Endodermal cell (in vitro differentiated cells): ENCODE data around the gene GARIN5B. TPM values are rescaled to one million over a fixed set of nuclear protein-coding genes. Genes with fewer than 3 reads are reported as not detected.
"Not testable (repeated sequence)": the region's sequence is repeated elsewhere in the genome, so short reads cannot be mapped to it uniquely, and the experiment has no call there.

Source experiments
- DNase-seq: peaks from one replicate; pipeline ENCODE4 v3.0.0-alpha.2; 2017
- H3K27ac ChIP-seq: 2 replicates; pipeline ENCODE4 v1.5.1; 2013; ENCODE audit warnings: mild to moderate bottlenecking, low read depth, low read length, moderate library complexity
- H3K27me3 ChIP-seq: 2 replicates; pipeline ENCODE4 v1.6.1; 2013; ENCODE audit warnings: mild to moderate bottlenecking, low read length, moderate library complexity; ENCODE audit not compliant: insufficient read depth, control insufficient read depth, poor library complexity, severe bottlenecking
- H3K36me3 ChIP-seq: 2 replicates; pipeline ENCODE4 v1.7.0; 2013; ENCODE audit warnings: mild to moderate bottlenecking, low read length, moderate library complexity; ENCODE audit not compliant: control insufficient read depth, insufficient read depth
- H3K4me1 ChIP-seq: one replicate; pipeline ENCODE4 v1.7.0; 2013; ENCODE audit warnings: low read length; ENCODE audit not compliant: control insufficient read depth, insufficient read depth
- H3K4me3 ChIP-seq: 2 replicates; pipeline ENCODE4 v1.5.1; 2013; ENCODE audit warnings: mild to moderate bottlenecking, low read length, moderate library complexity
- H3K9ac ChIP-seq: 2 replicates; pipeline ENCODE4 v1.6.1; 2013; ENCODE audit warnings: mild to moderate bottlenecking, low read length, moderate library complexity; ENCODE audit not compliant: poor library complexity, severe bottlenecking; ENCODE audit errors: extremely low read depth
- H3K9me3 ChIP-seq: 2 replicates; pipeline ENCODE4 v1.6.1; 2013; ENCODE audit warnings: mild to moderate bottlenecking, low read length, moderate library complexity; ENCODE audit not compliant: control insufficient read depth
- H3K27ac Mint-ChIP-seq: 2 replicates; pipeline ENCODE4 v1.8.0; 2020; ENCODE audit warnings: mixed read lengths
- H3K27me3 Mint-ChIP-seq: 2 replicates; pipeline ENCODE4 v1.8.0; 2021; ENCODE audit warnings: mild to moderate bottlenecking, mixed read lengths; ENCODE audit not compliant: insufficient read depth
- H3K36me3 Mint-ChIP-seq: 2 replicates; pipeline ENCODE4 v1.8.0; 2020; ENCODE audit warnings: low read depth, mixed read lengths
- H3K4me1 Mint-ChIP-seq: 2 replicates; pipeline ENCODE4 v1.8.0; 2020; ENCODE audit warnings: mixed read lengths
- H3K4me3 Mint-ChIP-seq: 2 replicates; pipeline ENCODE4 v1.8.0; 2020; ENCODE audit warnings: mild to moderate bottlenecking, moderate library complexity, mixed read lengths
- H3K9me3 Mint-ChIP-seq: 2 replicates; pipeline ENCODE4 v1.8.0; 2020; ENCODE audit warnings: mild to moderate bottlenecking, mixed read lengths
- WGBS, 2 experiments: methylation state at CpG; one replicate each; pipeline versions ENCODE4 v1.1.5 to v1.1.7; 2013; ENCODE audit warnings: missing lambda C conversion rate in 2 of 2, mixed read lengths in 1 of 2; ENCODE audit not compliant: insufficient coverage in 1 of 2, insufficient read length in 1 of 2; 5-methylcytosine and 5-hydroxymethylcytosine counted together
- long read RNA-seq, 4 experiments: library from polyadenylated mRNA in 2 of 4; library from RNA in 1 of 4; library from capped mRNA in 1 of 4; stranded (forward) in 3 of 4; unstranded in 1 of 4; transcript quantifications; one replicate each; pipeline ENCODE4 v2.0.0, GENCODE V29; 2020 to 2021; ENCODE audit warnings: inconsistent platforms in 1 of 4
- polyA plus RNA-seq, 2 experiments: library from polyadenylated mRNA; stranded (reverse); fragments of 50-300 nt; gene quantifications; one replicate each; pipeline ENCODE4 v1.2.3, GENCODE V29; 2013
- total RNA-seq, 2 donors: library from RNA; stranded (reverse); fragmentation: NEBNext Ultra II Directional in 1 of 2; extraction: Animal tissue kit (Norgen Biotek cat#: 25700) in 1 of 2; gene quantifications; 2 replicates in 1 of 2; 3 replicates in 1 of 2; pipeline ENCODE4 v1.2.1, GENCODE V29; 2021
- TF ChIP-seq, protein P1 (sequence below): fragments of 200-600 bp; sonication (generic); conservative IDR thresholded peaks from 2 replicates; pipeline ENCODE4 v1.5.0; 2021; ENCODE audit warnings: antibody characterized with exemption, mild to moderate bottlenecking

The GARIN5B gene
- under 1 TPM; 0.09 to 0.11 TPM for total RNA-seq
- 0.18 TPM for polyA plus RNA-seq (2013, experiment 1 of 2)
- polyA plus RNA-seq (2013, experiment 2 of 2): 0.33 TPM
- long read RNA-seq, experiment 1: 0 reads
- long read RNA-seq, experiment 2: 0 reads
- long read RNA-seq, experiment 3: 0 reads
- long read RNA-seq, experiment 4: 0 reads

DNA sequence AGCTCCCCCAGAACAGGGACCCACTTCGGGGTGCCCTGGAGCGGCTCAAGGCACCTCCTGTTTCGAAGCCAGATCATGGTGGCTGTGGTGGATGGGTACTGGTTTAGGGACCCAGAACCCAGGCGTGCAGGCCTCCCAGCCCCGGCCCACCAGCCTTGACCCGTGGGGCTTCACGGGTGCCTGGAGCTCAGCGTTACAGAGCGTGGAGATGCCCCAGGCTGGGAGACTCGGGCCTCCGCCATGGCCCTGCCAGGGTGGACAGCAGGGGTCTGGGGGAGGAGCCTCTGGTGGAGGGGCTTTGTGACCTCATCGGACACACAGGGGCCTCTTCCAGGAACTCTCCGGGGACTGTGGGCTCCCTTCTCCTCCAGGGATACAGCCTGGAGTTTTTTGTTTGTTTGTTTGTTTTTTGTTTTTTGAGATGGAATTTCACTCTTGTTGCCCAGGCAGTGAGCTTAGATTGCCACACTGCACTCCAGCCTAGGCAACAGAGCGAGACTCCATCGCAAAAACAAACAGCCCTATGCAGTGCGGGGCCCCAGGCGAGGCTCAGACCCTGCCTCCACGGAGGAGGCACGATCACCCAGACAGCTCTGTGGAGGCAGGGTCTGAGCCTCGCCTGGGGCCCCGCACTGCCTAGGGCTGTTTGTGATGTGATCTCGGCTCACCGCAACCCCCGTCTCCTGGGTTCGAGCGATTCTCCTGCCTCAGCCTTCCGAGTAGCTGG is at the start of gene GARIN5B:
TSS of gene GARIN5B (minus strand) at position 271 of the 727 bp plus-strand sequence. CDS start at position 77, 194 bp downstream.
- DNase-seq: no peak
- no peaks in the 10 kb centered on the region for H3K36me3 ChIP-seq
- H3K9ac ChIP-seq: no peak within 1 kb of the TSS
- H3K27ac ChIP-seq: no peak within 1 kb of the TSS
- peaks cover 39% of the 10 kb centered on the region for H3K27me3 Mint-ChIP-seq
- no peaks in the 10 kb centered on the region for H3K9me3 Mint-ChIP-seq
- no peaks in the 10 kb centered on the region for H3K36me3 Mint-ChIP-seq
- no peak within 1 kb of the TSS for H3K4me3 Mint-ChIP-seq
- 73 to 88% methylated on average over 14 to 27 of the region's 27 CpGs for WGBS, 2 experiments
- H3K27me3 ChIP-seq: peaks cover 5% of the 10 kb centered on the region
- no peak within 1 kb of the TSS for H3K27ac Mint-ChIP-seq
- H3K4me1 ChIP-seq: no peaks in the 10 kb centered on the region
- no peaks in the 10 kb centered on the region for H3K9me3 ChIP-seq
- no peaks in the 10 kb centered on the region for H3K4me1 Mint-ChIP-seq
- TF ChIP-seq, protein P1, sequence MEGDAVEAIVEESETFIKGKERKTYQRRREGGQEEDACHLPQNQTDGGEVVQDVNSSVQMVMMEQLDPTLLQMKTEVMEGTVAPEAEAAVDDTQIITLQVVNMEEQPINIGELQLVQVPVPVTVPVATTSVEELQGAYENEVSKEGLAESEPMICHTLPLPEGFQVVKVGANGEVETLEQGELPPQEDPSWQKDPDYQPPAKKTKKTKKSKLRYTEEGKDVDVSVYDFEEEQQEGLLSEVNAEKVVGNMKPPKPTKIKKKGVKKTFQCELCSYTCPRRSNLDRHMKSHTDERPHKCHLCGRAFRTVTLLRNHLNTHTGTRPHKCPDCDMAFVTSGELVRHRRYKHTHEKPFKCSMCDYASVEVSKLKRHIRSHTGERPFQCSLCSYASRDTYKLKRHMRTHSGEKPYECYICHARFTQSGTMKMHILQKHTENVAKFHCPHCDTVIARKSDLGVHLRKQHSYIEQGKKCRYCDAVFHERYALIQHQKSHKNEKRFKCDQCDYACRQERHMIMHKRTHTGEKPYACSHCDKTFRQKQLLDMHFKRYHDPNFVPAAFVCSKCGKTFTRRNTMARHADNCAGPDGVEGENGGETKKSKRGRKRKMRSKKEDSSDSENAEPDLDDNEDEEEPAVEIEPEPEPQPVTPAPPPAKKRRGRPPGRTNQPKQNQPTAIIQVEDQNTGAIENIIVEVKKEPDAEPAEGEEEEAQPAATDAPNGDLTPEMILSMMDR: no peak
- H3K4me3 ChIP-seq: no peak within 1 kb of the TSS

DNA sequence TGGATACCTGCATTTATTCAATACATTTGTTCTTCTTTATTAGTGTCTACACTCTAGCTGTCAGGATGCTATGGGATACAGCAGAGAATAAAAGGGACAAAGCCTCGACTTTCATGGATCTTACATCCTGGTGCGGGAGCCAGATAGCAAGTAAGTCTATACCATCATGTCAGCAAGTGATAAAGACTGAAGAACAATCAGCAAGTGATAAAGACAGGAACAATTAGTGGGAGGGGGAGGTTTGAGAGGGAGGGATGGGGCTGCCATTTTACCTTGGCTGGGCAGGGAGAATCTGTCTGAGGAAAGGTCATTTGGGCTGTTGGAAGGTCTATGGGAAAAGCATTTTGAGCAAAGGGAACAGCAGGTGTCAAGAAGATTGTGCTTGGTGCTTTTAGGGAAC is 47.1 kb upstream of the GARIN5B start:
- H3K4me3 ChIP-seq: peak overlapping the region; percentile 34
- 75 to 93% methylated on average over 2 of the region's 2 CpGs for WGBS, 2 experiments
- peaks cover 2% of the 10 kb centered on the region for H3K4me1 ChIP-seq
- Mint-ChIP-seq H3K9me3 (peaks cover 31% of the 10 kb centered on the region), H3K36me3 (peaks cover 24% of the 10 kb centered on the region), H3K27ac (no peak overlapping the region), H3K27me3 (peaks cover 39% of the 10 kb centered on the region), H3K4me3 (no peak overlapping the region), H3K4me1 (peaks cover 14% of the 10 kb centered on the region)
- H3K9ac ChIP-seq: no peak overlapping the region
- TF ChIP-seq, protein P1: no peak
- no peak for DNase-seq
- peaks cover 31% of the 10 kb centered on the region for H3K9me3 ChIP-seq
- no peaks in the 10 kb centered on the region for H3K27me3 ChIP-seq
- no peak overlapping the region for H3K27ac ChIP-seq
- H3K36me3 ChIP-seq: peaks cover 17% of the 10 kb centered on the region

DNA sequence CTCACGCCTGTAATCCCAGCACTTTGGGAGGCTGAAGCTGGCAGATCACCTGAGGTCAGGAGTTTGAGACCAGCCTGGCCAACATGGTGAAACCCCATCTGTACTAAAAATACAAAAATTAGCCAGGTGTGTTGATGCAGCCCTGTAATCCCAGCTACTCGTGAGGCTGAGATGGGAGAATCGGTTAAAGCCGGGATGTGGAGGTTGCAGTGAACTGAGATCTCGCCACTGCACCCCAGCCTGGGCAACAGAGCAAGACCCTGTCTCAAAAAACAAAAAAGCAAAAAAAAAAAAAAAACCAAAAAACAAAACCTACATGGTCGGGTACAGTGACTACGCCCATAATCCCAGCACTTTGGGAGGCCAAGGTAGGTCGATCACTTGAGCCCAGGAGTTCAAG is 46.1 kb upstream of the GARIN5B start:
- Mint-ChIP-seq H3K36me3 (peaks cover 26% of the 10 kb centered on the region), H3K4me1 (peaks cover 14% of the 10 kb centered on the region), H3K9me3 (peaks cover 31% of the 10 kb centered on the region), H3K27me3 (peaks cover 33% of the 10 kb centered on the region)
- H3K27ac ChIP-seq, H3K9ac ChIP-seq, H3K27ac Mint-ChIP-seq, DNase-seq, H3K4me3 Mint-ChIP-seq, H3K27me3 ChIP-seq, H3K4me1 ChIP-seq: not testable (repeated sequence)
- WGBS, 2 experiments: 90 to 100% methylated on average over 1 to 8 of the region's 8 CpGs
- Histone ChIP-seq H3K9me3 (peaks cover 31% of the 10 kb centered on the region), H3K36me3 (peaks cover 25% of the 10 kb centered on the region), H3K4me3 (peak overlapping the region; percentile 78)
